Endodermal cell (in vitro differentiated cells): ENCODE data around the gene DDX41. TPM values are rescaled to one million over a fixed set of nuclear protein-coding genes. Genes with fewer than 3 reads are reported as not detected.

Source experiments
- DNase-seq: peaks from one replicate; pipeline ENCODE4 v3.0.0-alpha.2; 2017
- H3K27ac ChIP-seq: 2 replicates; pipeline ENCODE4 v1.5.1; 2013; ENCODE audit warnings: mild to moderate bottlenecking, low read depth, low read length, moderate library complexity
- H3K27me3 ChIP-seq: 2 replicates; pipeline ENCODE4 v1.6.1; 2013; ENCODE audit warnings: mild to moderate bottlenecking, low read length, moderate library complexity; ENCODE audit not compliant: insufficient read depth, control insufficient read depth, poor library complexity, severe bottlenecking
- H3K36me3 ChIP-seq: 2 replicates; pipeline ENCODE4 v1.7.0; 2013; ENCODE audit warnings: mild to moderate bottlenecking, low read length, moderate library complexity; ENCODE audit not compliant: control insufficient read depth, insufficient read depth
- H3K4me1 ChIP-seq: one replicate; pipeline ENCODE4 v1.7.0; 2013; ENCODE audit warnings: low read length; ENCODE audit not compliant: control insufficient read depth, insufficient read depth
- H3K4me3 ChIP-seq: 2 replicates; pipeline ENCODE4 v1.5.1; 2013; ENCODE audit warnings: mild to moderate bottlenecking, low read length, moderate library complexity
- H3K9ac ChIP-seq: 2 replicates; pipeline ENCODE4 v1.6.1; 2013; ENCODE audit warnings: mild to moderate bottlenecking, low read length, moderate library complexity; ENCODE audit not compliant: poor library complexity, severe bottlenecking; ENCODE audit errors: extremely low read depth
- H3K9me3 ChIP-seq: 2 replicates; pipeline ENCODE4 v1.6.1; 2013; ENCODE audit warnings: mild to moderate bottlenecking, low read length, moderate library complexity; ENCODE audit not compliant: control insufficient read depth
- H3K27ac Mint-ChIP-seq: 2 replicates; pipeline ENCODE4 v1.8.0; 2020; ENCODE audit warnings: mixed read lengths
- H3K27me3 Mint-ChIP-seq: 2 replicates; pipeline ENCODE4 v1.8.0; 2021; ENCODE audit warnings: mild to moderate bottlenecking, mixed read lengths; ENCODE audit not compliant: insufficient read depth
- H3K36me3 Mint-ChIP-seq: 2 replicates; pipeline ENCODE4 v1.8.0; 2020; ENCODE audit warnings: low read depth, mixed read lengths
- H3K4me1 Mint-ChIP-seq: 2 replicates; pipeline ENCODE4 v1.8.0; 2020; ENCODE audit warnings: mixed read lengths
- H3K4me3 Mint-ChIP-seq: 2 replicates; pipeline ENCODE4 v1.8.0; 2020; ENCODE audit warnings: mild to moderate bottlenecking, moderate library complexity, mixed read lengths
- H3K9me3 Mint-ChIP-seq: 2 replicates; pipeline ENCODE4 v1.8.0; 2020; ENCODE audit warnings: mild to moderate bottlenecking, mixed read lengths
- CTCF ChIP-seq: fragments of 200-600 bp; sonication (generic); conservative IDR thresholded peaks from 2 replicates; pipeline ENCODE4 v1.5.0; 2021; ENCODE audit warnings: antibody characterized with exemption, mild to moderate bottlenecking
- WGBS, 2 experiments: methylation state at CpG; one replicate each; pipeline versions ENCODE4 v1.1.5 to v1.1.7; 2013; ENCODE audit warnings: missing lambda C conversion rate in 2 of 2, mixed read lengths in 1 of 2; ENCODE audit not compliant: insufficient coverage in 1 of 2, insufficient read length in 1 of 2; 5-methylcytosine and 5-hydroxymethylcytosine counted together
- total RNA-seq, 2 donors: library from RNA; stranded (reverse); fragmentation: NEBNext Ultra II Directional in 1 of 2; extraction: Animal tissue kit (Norgen Biotek cat#: 25700) in 1 of 2; gene quantifications; 2 replicates in 1 of 2; 3 replicates in 1 of 2; pipeline ENCODE4 v1.2.1, GENCODE V29; 2021

DDX41 gene
- total RNA-seq, 2 donors from 2014 or later, result 115 TPM

GRCh38 chr5:177557796-177558195 is 41.0 kb upstream of the DDX41 start:
- no peak overlapping the region for H3K27ac ChIP-seq
- 96 to 97% methylated on average over 3 to 5 of the region's 5 CpGs for WGBS, 2 experiments
- H3K4me3 ChIP-seq, result peak overlapping the region; percentile 45
- H3K4me1 ChIP-seq, result peaks cover 6% of the 10 kb centered on the region
- TF ChIP-seq CTCF, result no peak
- Mint-ChIP-seq H3K9me3 (peaks cover 34% of the 10 kb centered on the region), H3K4me3 (no peak overlapping the region), H3K4me1 (peaks cover 11% of the 10 kb centered on the region), H3K27me3 (no peaks in the 10 kb centered on the region), H3K36me3 (peaks cover 4% of the 10 kb centered on the region), H3K27ac (no peak overlapping the region)
- H3K36me3 ChIP-seq, result peaks cover 3% of the 10 kb centered on the region
- no peaks in the 10 kb centered on the region for H3K27me3 ChIP-seq
- DNase-seq, result no peak
- peaks cover 19% of the 10 kb centered on the region for H3K9me3 ChIP-seq
- no peak overlapping the region for H3K9ac ChIP-seq

GRCh38 chr5:177557041-177557647 is 40.4 kb upstream of the DDX41 start:
- Histone ChIP-seq H3K4me1 (peaks cover 9% of the 10 kb centered on the region), H3K36me3 (peaks cover 10% of the 10 kb centered on the region), H3K9me3 (peaks cover 14% of the 10 kb centered on the region), H3K4me3 (no peak overlapping the region), H3K27ac (no peak overlapping the region), H3K27me3 (no peaks in the 10 kb centered on the region), H3K9ac (no peak overlapping the region)
- Mint-ChIP-seq H3K4me1 (peaks cover 13% of the 10 kb centered on the region), H3K9me3 (peaks cover 28% of the 10 kb centered on the region), H3K36me3 (peaks cover 9% of the 10 kb centered on the region), H3K4me3 (no peak overlapping the region), H3K27ac (no peak overlapping the region), H3K27me3 (no peaks in the 10 kb centered on the region)
- 86 to 87% methylated on average over 4 of the region's 4 CpGs for WGBS, 2 experiments
- TF ChIP-seq CTCF, result no peak
- no peak for DNase-seq

DNA sequence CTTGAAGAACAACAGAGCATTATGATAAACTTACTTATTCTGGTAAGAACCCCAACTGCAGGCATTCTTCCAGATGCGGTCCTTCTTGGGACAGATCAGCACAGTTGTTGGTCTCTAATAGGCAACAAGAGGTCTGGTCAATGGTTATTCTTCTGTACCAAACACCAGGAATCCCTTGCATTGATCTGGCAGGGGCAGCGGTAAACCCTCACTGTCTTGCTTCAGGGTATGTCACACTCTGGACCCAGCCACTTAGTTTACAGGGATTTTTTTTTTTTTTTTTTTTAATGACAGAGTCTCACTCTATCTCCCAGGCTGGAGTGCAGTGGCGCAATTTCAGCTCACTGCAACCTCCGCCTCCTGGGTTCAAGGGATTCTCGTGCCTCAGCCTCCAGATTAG is 38.9 kb upstream of the DDX41 start:
- Mint-ChIP-seq H3K4me1 (peaks cover 13% of the 10 kb centered on the region), H3K36me3 (peaks cover 24% of the 10 kb centered on the region), H3K27ac (no peak overlapping the region), H3K27me3 (no peaks in the 10 kb centered on the region), H3K4me3 (no peak overlapping the region), H3K9me3 (peaks cover 13% of the 10 kb centered on the region)
- peaks cover 9% of the 10 kb centered on the region for H3K4me1 ChIP-seq
- H3K4me3 ChIP-seq, result no peak overlapping the region
- H3K9ac ChIP-seq, result no peak overlapping the region
- H3K36me3 ChIP-seq, result peaks cover 24% of the 10 kb centered on the region
- 96 to 100% methylated on average over 3 to 5 of the region's 5 CpGs for WGBS, 2 experiments
- TF ChIP-seq CTCF, result no peak
- no peak for DNase-seq
- H3K9me3 ChIP-seq, result peaks cover 3% of the 10 kb centered on the region
- H3K27ac ChIP-seq, result no peak overlapping the region
- no peaks in the 10 kb centered on the region for H3K27me3 ChIP-seq
